H1 (cell line): ENCODE measurements around the gene SERPINE3.

Source experiments
- CEBPB ChIP-seq: IDR thresholded peaks from 2 replicates; pipeline ENCODE4 v1.6.1; 2012; ENCODE audit warnings: low read depth, low read length
- POLR2A ChIP-seq, 2 experiments: IDR thresholded peaks; 1 replicate in 1 of 2; 2 replicates in 1 of 2; pipeline ENCODE4 v1.6.1; 2011; ENCODE audit warnings: low read depth in 2 of 2, low read length in 2 of 2, mild to moderate bottlenecking in 2 of 2; ENCODE audit errors: control extremely low read depth in 1 of 2

- no peak for TF ChIP-seq CEBPB
- TF ChIP-seq POLR2A (IDR thresholded peaks at IDR 0.05; ENCODE audit: control extremely low read depth in 1 of 2, low read depth in 2 of 2, low read length in 2 of 2), result no peak
Measured at GRCh38 chr13:51313619-51314018, 25.9 kb upstream of the SERPINE3 start.
